Measurements from ENCODE around the gene ZNF792.

The ZNF792 gene

DNA sequence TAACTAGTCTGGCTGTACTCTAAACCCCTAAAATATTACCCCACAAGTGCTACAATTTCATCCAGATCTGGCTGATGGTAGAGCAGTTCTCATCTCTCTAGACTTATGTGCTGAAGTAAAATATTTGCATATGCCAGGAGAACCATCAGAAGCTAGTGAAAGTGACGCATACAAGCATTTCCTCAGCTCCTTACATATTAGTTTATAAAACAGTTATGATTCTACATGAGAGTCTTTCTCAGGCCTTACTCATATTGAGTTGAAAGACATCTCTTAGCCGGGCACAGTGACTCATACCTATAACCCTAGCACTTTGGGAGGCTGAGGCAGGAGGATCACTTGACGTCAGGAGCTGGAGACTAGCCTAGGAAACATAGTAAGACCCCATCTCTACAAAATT lies 53.3 kb downstream of the ZNF792 start:
- H3K4me3 ChIP-seq (ENCODE audit: low read depth, low read length) = no peak overlapping the region
- H3K4me1 ChIP-seq (ENCODE audit: control insufficient read depth, insufficient read depth, low read length) = 0 out of 2 replicates have a peak, but pooled peaks cover 4% of the 10 kb centered on the region
- H3K9ac ChIP-seq (ENCODE audit: low read length) = no peak overlapping the region
- H3K9me3 ChIP-seq (ENCODE audit: control insufficient read depth, insufficient read depth, low read depth, low read length) = peaks cover 5% of the 10 kb centered on the region
- H3K27me3 ChIP-seq (ENCODE audit: control insufficient read depth, insufficient read depth, low read length) = peaks cover 27% of the 10 kb centered on the region
- no peaks in the 10 kb centered on the region for H3K36me3 ChIP-seq (ENCODE audit: control insufficient read depth, insufficient read depth, low read length)
- H3K27ac ChIP-seq (ENCODE audit: low read depth, low read length) = no peak overlapping the region

All from HUES6 (cell line).